ENCODE data around the gene RAD51D.
A peak's percentile ranks its signal among the peaks of the same experiment; 100 is the strongest.
"Not testable (repeated sequence)": the region's sequence is repeated elsewhere in the genome, so short reads cannot be mapped to it uniquely, and the experiment has no call there.

The RAD51D gene

DNA sequence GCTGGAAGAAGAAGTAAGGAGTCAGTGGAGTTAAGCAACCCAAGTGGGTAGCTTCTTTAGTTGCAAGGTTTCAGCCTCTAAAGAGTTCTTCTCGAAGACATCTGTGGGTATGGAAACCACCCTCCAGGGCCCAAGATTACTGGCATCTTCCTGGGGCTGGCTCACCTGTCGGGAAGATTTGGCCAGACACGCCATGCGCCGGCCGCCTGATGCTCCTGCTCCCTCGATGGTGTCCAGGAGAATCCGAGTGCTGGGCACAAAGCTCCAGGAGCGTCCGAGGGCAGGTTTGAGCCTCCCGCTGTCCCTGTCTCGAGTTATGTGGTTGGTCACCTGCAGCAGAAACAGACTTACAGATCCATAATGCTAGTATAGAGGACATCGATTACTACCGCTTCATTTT, 18.6 kb downstream of the RAD51D start:
- FAIRE-seq (no peak), DNase-seq (ENCODE audit: insufficient read length, low spot score) (no peak)
- no peak for TF ChIP-seq SPI1 (IDR thresholded peaks at IDR 0.05; ENCODE audit: low read depth, low read length)
- no peak for TF ChIP-seq TAF1 (IDR thresholded peaks at IDR 0.05; ENCODE audit: low read depth, low read length)
- no peak for TF ChIP-seq POLR2A (IDR thresholded peaks at IDR 0.05; ENCODE audit: low read depth, low read length)
- no peak for TF ChIP-seq POLR2AphosphoS5 (IDR thresholded peaks at IDR 0.05; ENCODE audit: low read depth, low read length)
- TF ChIP-seq POU2F2 (IDR thresholded peaks at IDR 0.05; ENCODE audit: low read depth, low read length), result no peak
- TF ChIP-seq PAX5 (IDR thresholded peaks at IDR 0.05; ENCODE audit: insufficient read depth, low read length, severe bottlenecking), result no peak

DNA sequence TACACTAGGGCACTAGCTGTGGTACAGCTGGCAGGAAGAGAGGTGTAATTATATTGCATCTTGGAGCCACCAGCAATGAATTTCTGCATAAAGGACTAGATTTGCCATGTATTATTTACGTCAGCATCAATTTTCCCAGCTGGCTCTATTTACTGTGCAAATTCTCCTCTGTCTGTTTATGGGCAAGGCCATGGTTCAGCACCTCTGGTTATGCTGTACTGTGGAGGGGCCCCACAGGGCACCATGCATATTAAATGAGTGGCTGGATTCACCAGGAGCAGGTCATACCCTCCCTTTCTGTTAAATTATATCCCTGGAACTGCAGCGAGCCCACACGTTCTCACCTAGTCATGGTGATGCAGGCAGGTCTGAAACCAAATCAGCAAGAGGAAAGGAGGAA, 19.8 kb downstream of the RAD51D start:
- FAIRE-seq (no peak), DNase-seq (ENCODE audit: insufficient read length, low spot score) (no peak)
- TF ChIP-seq PAX5 (IDR thresholded peaks at IDR 0.05; ENCODE audit: insufficient read depth, low read length, severe bottlenecking) (no peak), POLR2A (IDR thresholded peaks at IDR 0.05; ENCODE audit: low read depth, low read length) (no peak), POU2F2 (IDR thresholded peaks at IDR 0.05; ENCODE audit: low read depth, low read length) (no peak)

- TF ChIP-seq PAX5 (IDR thresholded peaks at IDR 0.05; ENCODE audit: insufficient read depth, low read length, severe bottlenecking), result no peak
- no peak for TF ChIP-seq POLR2AphosphoS5 (IDR thresholded peaks at IDR 0.05; ENCODE audit: low read depth, low read length)
- TF ChIP-seq POU2F2 (IDR thresholded peaks at IDR 0.05; ENCODE audit: low read depth, low read length), result no peak
- no peak for TF ChIP-seq TAF1 (IDR thresholded peaks at IDR 0.05; ENCODE audit: low read depth, low read length)
- no peak for TF ChIP-seq SPI1 (IDR thresholded peaks at IDR 0.05; ENCODE audit: low read depth, low read length)
- TF ChIP-seq POLR2A (IDR thresholded peaks at IDR 0.05; ENCODE audit: low read depth, low read length), result no peak
- FAIRE-seq (no peak), DNase-seq (ENCODE audit: insufficient read length, low spot score) (no peak)
Measured at GRCh38 chr17:35097776-35098175, 21.9 kb downstream of the RAD51D start.

DNA sequence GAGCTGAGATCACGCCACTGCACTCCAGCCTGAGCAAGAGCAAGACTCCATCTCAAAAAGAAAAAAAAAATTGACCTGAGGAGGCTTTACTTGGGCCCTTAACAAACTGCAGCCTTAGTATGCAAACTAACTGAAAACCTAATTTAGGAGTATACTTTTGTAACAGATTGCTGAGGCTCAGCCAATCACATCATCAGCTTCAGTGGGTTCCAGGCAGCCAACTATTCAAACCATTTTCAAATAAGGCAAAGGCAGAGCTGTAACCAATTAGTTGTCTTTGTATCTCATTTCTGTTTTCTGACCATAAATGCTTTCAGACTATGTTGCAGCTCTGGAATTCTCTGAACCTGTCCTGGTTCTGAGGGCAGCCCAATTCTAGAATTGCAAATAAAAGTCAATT, 23.9 kb downstream of the RAD51D start:
- TF ChIP-seq SPI1 (IDR thresholded peaks at IDR 0.05; ENCODE audit: low read depth, low read length) (no peak), TAF1 (IDR thresholded peaks at IDR 0.05; ENCODE audit: low read depth, low read length) (no peak), POU2F2 (IDR thresholded peaks at IDR 0.05; ENCODE audit: low read depth, low read length) (no peak)
- DNase-seq (ENCODE audit: insufficient read length, low spot score) (no peak), FAIRE-seq (no peak)

DNA sequence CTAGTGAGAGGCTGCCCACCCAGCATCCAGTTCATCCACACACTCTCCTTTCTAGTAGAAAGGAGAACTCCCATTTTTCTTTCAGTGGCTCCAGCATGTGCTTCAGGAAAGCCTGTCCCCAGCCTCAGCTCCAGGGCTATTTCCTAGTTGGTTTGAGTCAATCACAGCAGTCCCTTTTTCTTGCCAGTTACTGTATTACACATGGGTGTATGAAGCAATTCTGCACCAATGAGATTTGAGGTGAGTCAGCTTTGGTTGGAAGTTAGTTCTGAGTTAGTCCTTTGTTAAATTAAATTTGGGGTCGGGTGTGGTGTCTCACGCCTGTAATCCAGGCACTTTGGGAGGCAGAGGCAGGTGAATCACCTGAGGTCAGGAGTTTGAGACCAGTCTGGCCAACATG, 24.8 kb downstream of the RAD51D start:
- no peak for DNase-seq (ENCODE audit: insufficient read length, low spot score)
- no peak for FAIRE-seq
- TF ChIP-seq POLR2AphosphoS5 (IDR thresholded peaks at IDR 0.05; ENCODE audit: low read depth, low read length), result no peak
- no peak for TF ChIP-seq POLR2A (IDR thresholded peaks at IDR 0.05; ENCODE audit: low read depth, low read length)
- TF ChIP-seq PAX5 (IDR thresholded peaks at IDR 0.05; ENCODE audit: insufficient read depth, low read length, severe bottlenecking), result no peak

- DNase-seq (ENCODE audit: insufficient read length, low spot score); FAIRE-seq: not testable (repeated sequence)
Measured at GRCh38 chr17:35090707-35091106, 29.0 kb downstream of the RAD51D start.

GRCh38 chr17:35089586-35090296, 29.9 kb downstream of the RAD51D start:
- no peak for DNase-seq (ENCODE audit: insufficient read length, low spot score)
- FAIRE-seq, result no peak
- TF ChIP-seq POLR2A (IDR thresholded peaks at IDR 0.05; ENCODE audit: low read depth, low read length), result peak; percentile 25; the same call in 1 of the 2 replicates
- no peak for TF ChIP-seq TAF1 (IDR thresholded peaks at IDR 0.05; ENCODE audit: low read depth, low read length)
- TF ChIP-seq SPI1 (IDR thresholded peaks at IDR 0.05; ENCODE audit: low read depth, low read length), result peak; percentile 51; the same call in 1 of the 2 replicates
- 0 out of 2 replicates have a peak, but pooled peaks have one; percentile 23 for TF ChIP-seq POLR2AphosphoS5 (IDR thresholded peaks at IDR 0.05; ENCODE audit: low read depth, low read length)
- no peak for TF ChIP-seq PAX5 (IDR thresholded peaks at IDR 0.05; ENCODE audit: insufficient read depth, low read length, severe bottlenecking)
- peak; percentile 76 for TF ChIP-seq POU2F2 (IDR thresholded peaks at IDR 0.05; ENCODE audit: low read depth, low read length)

GRCh38 chr17:35088881-35089585, 30.6 kb downstream of the RAD51D start:
- TF ChIP-seq POU2F2 (IDR thresholded peaks at IDR 0.05; ENCODE audit: low read depth, low read length) (no peak), PAX5 (IDR thresholded peaks at IDR 0.05; ENCODE audit: insufficient read depth, low read length, severe bottlenecking) (no peak), POLR2A (IDR thresholded peaks at IDR 0.05; ENCODE audit: low read depth, low read length) (no peak; the same call in 1 of the 2 replicates), TAF1 (IDR thresholded peaks at IDR 0.05; ENCODE audit: low read depth, low read length) (0 out of 2 replicates have a peak, but pooled peaks have one; percentile 25), POLR2AphosphoS5 (IDR thresholded peaks at IDR 0.05; ENCODE audit: low read depth, low read length) (no peak), SPI1 (IDR thresholded peaks at IDR 0.05; ENCODE audit: low read depth, low read length) (0 out of 2 replicates have a peak, but pooled peaks have one; percentile 11)
- peak; percentile 92 for FAIRE-seq
- DNase-seq (ENCODE audit: insufficient read length, low spot score), result peak; percentile 79

GRCh38 chr17:35088356-35088880, 31.2 kb downstream of the RAD51D start:
- FAIRE-seq, result peak; percentile 56
- TF ChIP-seq TAF1 (IDR thresholded peaks at IDR 0.05; ENCODE audit: low read depth, low read length) (peak; percentile 80), POLR2A (IDR thresholded peaks at IDR 0.05; ENCODE audit: low read depth, low read length) (peak; percentile 73), POU2F2 (IDR thresholded peaks at IDR 0.05; ENCODE audit: low read depth, low read length) (peak; percentile 49; the same call in 1 of the 2 replicates), PAX5 (IDR thresholded peaks at IDR 0.05; ENCODE audit: insufficient read depth, low read length, severe bottlenecking) (no peak), SPI1 (IDR thresholded peaks at IDR 0.05; ENCODE audit: low read depth, low read length) (no peak), POLR2AphosphoS5 (IDR thresholded peaks at IDR 0.05; ENCODE audit: low read depth, low read length) (peak; percentile 78)
- no peak for DNase-seq (ENCODE audit: insufficient read length, low spot score)
